ENCODE results near the gene PRKCD. TPM values are rescaled to one million over a fixed set of nuclear protein-coding genes. Genes with fewer than 3 reads are reported as not detected.
A peak's percentile ranks its signal among the peaks of the same experiment; 100 is the strongest.

Gene PRKCD
- total and polyA plus RNA-seq, 9 of the 15 experiments (the other 6 are each of a cell fraction or from before 2014, with no cell fraction given) = 2.5 to 19.5 (median 6.1) TPM

DNA sequence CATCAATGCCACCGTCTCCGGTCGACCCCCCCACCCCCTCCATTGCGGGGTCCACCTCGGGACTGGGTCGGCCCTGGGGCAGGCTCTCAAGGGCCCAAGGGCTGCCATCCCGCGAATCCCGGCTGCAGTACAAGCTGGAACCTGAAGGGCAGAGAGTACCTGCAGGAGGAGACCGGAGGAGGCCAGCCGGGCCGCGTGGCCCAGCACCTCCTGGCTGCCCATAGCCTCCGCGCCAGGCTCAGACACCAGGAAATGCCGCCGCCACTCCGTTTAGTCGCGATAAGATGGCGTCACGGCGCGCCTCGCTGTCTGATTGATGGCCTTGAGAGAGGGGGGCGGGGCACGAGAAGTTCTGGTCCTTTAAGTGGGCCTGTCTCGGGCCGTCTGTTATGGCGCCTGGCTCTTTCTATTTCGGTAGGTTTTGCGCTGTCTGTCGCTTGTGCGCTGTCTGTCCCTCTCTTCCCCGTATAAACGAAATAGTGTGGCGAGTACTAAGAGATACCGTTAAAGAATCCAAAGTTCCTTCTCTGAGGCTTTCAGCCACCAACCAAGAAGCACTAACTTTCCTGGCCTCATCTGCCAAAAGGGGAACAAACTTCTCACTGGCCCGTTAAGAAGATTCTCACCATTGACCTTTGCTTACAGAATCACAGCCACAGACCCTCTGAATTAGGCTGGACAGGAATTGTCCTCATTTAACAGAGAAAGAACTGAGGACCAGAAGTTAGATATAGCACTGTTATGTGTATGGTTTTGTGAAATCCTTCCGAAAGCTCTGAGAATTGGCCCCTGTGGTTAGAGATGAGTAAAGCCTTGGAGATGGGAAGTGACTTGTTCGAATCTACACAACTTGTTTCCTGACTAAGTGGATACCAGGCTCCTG lies 30.6 kb upstream of the PRKCD start, which contains the start of gene RFT1 (continued):
- TF ChIP-seq, protein P1, sequence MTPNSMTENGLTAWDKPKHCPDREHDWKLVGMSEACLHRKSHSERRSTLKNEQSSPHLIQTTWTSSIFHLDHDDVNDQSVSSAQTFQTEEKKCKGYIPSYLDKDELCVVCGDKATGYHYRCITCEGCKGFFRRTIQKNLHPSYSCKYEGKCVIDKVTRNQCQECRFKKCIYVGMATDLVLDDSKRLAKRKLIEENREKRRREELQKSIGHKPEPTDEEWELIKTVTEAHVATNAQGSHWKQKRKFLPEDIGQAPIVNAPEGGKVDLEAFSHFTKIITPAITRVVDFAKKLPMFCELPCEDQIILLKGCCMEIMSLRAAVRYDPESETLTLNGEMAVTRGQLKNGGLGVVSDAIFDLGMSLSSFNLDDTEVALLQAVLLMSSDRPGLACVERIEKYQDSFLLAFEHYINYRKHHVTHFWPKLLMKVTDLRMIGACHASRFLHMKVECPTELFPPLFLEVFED (CRISPR knock-in tag; conservative IDR thresholded peaks at IDR 0.05) = no peak
- TF ChIP-seq HDAC6 (IDR thresholded peaks at IDR 0.05; ENCODE audit: low read depth, low read length) (no peak), CBFB (CRISPR knock-in tag; IDR thresholded peaks at IDR 0.05) (no peak), ZNF717 (CRISPR knock-in tag; IDR thresholded peaks at IDR 0.05) (no peak), ATF7 (IDR thresholded peaks at IDR 0.05) (peak; percentile 53; the same call in 1 of the 2 replicates), MAFF (IDR thresholded peaks at IDR 0.05; ENCODE audit: low read length) (no peak), SP1 (CRISPR knock-in tag; IDR thresholded peaks at IDR 0.05) (no peak; the same call in 1 of the 2 replicates), MCM3 (IDR thresholded peaks at IDR 0.05) (no peak), ZKSCAN8 (CRISPR knock-in tag; IDR thresholded peaks at IDR 0.05) (no peak), ZBED1 (IDR thresholded peaks at IDR 0.05) (peak; percentile 69; the same call in 1 of the 2 replicates), MXI1 (IDR thresholded peaks at IDR 0.05; ENCODE audit: low read depth, low read length) (peak; percentile 67; the same call in 1 of the 2 replicates)
- TF ChIP-seq, protein P2, sequence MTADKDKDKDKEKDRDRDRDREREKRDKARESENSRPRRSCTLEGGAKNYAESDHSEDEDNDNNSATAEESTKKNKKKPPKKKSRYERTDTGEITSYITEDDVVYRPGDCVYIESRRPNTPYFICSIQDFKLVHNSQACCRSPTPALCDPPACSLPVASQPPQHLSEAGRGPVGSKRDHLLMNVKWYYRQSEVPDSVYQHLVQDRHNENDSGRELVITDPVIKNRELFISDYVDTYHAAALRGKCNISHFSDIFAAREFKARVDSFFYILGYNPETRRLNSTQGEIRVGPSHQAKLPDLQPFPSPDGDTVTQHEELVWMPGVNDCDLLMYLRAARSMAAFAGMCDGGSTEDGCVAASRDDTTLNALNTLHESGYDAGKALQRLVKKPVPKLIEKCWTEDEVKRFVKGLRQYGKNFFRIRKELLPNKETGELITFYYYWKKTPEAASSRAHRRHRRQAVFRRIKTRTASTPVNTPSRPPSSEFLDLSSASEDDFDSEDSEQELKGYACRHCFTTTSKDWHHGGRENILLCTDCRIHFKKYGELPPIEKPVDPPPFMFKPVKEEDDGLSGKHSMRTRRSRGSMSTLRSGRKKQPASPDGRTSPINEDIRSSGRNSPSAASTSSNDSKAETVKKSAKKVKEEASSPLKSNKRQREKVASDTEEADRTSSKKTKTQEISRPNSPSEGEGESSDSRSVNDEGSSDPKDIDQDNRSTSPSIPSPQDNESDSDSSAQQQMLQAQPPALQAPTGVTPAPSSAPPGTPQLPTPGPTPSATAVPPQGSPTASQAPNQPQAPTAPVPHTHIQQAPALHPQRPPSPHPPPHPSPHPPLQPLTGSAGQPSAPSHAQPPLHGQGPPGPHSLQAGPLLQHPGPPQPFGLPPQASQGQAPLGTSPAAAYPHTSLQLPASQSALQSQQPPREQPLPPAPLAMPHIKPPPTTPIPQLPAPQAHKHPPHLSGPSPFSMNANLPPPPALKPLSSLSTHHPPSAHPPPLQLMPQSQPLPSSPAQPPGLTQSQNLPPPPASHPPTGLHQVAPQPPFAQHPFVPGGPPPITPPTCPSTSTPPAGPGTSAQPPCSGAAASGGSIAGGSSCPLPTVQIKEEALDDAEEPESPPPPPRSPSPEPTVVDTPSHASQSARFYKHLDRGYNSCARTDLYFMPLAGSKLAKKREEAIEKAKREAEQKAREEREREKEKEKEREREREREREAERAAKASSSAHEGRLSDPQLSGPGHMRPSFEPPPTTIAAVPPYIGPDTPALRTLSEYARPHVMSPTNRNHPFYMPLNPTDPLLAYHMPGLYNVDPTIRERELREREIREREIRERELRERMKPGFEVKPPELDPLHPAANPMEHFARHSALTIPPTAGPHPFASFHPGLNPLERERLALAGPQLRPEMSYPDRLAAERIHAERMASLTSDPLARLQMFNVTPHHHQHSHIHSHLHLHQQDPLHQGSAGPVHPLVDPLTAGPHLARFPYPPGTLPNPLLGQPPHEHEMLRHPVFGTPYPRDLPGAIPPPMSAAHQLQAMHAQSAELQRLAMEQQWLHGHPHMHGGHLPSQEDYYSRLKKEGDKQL (CRISPR knock-in tag; IDR thresholded peaks at IDR 0.05; ENCODE audit: borderline replicate concordance) = no peak
- TF ChIP-seq, protein P3, sequence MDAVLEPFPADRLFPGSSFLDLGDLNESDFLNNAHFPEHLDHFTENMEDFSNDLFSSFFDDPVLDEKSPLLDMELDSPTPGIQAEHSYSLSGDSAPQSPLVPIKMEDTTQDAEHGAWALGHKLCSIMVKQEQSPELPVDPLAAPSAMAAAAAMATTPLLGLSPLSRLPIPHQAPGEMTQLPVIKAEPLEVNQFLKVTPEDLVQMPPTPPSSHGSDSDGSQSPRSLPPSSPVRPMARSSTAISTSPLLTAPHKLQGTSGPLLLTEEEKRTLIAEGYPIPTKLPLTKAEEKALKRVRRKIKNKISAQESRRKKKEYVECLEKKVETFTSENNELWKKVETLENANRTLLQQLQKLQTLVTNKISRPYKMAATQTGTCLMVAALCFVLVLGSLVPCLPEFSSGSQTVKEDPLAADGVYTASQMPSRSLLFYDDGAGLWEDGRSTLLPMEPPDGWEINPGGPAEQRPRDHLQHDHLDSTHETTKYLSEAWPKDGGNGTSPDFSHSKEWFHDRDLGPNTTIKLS (IDR thresholded peaks at IDR 0.05; ENCODE audit: borderline replicate concordance, low read depth) = no peak
- TF ChIP-seq, protein P4, sequence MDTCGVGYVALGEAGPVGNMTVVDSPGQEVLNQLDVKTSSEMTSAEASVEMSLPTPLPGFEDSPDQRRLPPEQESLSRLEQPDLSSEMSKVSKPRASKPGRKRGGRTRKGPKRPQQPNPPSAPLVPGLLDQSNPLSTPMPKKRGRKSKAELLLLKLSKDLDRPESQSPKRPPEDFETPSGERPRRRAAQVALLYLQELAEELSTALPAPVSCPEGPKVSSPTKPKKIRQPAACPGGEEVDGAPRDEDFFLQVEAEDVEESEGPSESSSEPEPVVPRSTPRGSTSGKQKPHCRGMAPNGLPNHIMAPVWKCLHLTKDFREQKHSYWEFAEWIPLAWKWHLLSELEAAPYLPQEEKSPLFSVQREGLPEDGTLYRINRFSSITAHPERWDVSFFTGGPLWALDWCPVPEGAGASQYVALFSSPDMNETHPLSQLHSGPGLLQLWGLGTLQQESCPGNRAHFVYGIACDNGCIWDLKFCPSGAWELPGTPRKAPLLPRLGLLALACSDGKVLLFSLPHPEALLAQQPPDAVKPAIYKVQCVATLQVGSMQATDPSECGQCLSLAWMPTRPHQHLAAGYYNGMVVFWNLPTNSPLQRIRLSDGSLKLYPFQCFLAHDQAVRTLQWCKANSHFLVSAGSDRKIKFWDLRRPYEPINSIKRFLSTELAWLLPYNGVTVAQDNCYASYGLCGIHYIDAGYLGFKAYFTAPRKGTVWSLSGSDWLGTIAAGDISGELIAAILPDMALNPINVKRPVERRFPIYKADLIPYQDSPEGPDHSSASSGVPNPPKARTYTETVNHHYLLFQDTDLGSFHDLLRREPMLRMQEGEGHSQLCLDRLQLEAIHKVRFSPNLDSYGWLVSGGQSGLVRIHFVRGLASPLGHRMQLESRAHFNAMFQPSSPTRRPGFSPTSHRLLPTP (IDR thresholded peaks at IDR 0.05; ENCODE audit: borderline replicate concordance, extremely low read depth, insufficient read length) = no peak
- TF ChIP-seq, protein P5, sequence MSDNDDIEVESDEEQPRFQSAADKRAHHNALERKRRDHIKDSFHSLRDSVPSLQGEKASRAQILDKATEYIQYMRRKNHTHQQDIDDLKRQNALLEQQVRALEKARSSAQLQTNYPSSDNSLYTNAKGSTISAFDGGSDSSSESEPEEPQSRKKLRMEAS (CRISPR knock-in tag; IDR thresholded peaks at IDR 0.05) = peak; percentile 80
